ENCODE measurements around the gene EXOC3L1.

The EXOC3L1 gene

GRCh38 chr16:67190041-67190440, at the start of gene EXOC3L1:
Gene EXOC3L1, minus strand, starts transcription at chr16:67190136. Its CDS starts 460 bp downstream, at chr16:67189676.
- DNase-seq (ENCODE audit: low read depth, low spot score) = no peak
- peaks cover 2% of the 10 kb centered on the region; the same call in 1 of the 2 replicates for H3K27me3 ChIP-seq (ENCODE audit: control insufficient read depth, insufficient read depth, low read length)
- peaks cover 5% of the 10 kb centered on the region for H3K4me1 ChIP-seq (ENCODE audit: control insufficient read depth, insufficient read depth, low read length)
- H3K36me3 ChIP-seq (ENCODE audit: control insufficient read depth, insufficient read depth, low read length) = peaks cover 6% of the 10 kb centered on the region; the same call in 1 of the 2 replicates
- H3K9me3 ChIP-seq (ENCODE audit: control insufficient read depth, insufficient read depth, low read length) = no peaks in the 10 kb centered on the region
- H3K27ac ChIP-seq (ENCODE audit: low read length) = no peak within 1 kb of the TSS
- WGBS (ENCODE audit: insufficient coverage, insufficient read length) = no CpG with 5 or more reads among the region's 6 CpGs
- no peak within 1 kb of the TSS for H3K4me3 ChIP-seq (ENCODE audit: low read length)

GRCh38 chr16:67238806-67239470, 49.0 kb upstream of the EXOC3L1 start:
- no peak overlapping the region for H3K27ac ChIP-seq (ENCODE audit: low read length)
- no peaks in the 10 kb centered on the region for H3K27me3 ChIP-seq (ENCODE audit: control insufficient read depth, insufficient read depth, low read length)
- no CpG with 5 or more reads among the region's 9 CpGs for WGBS (ENCODE audit: insufficient coverage, insufficient read length)
- DNase-seq (ENCODE audit: low read depth, low spot score) = no peak
- H3K36me3 ChIP-seq (ENCODE audit: control insufficient read depth, insufficient read depth, low read length) = peaks cover 20% of the 10 kb centered on the region
- H3K4me1 ChIP-seq (ENCODE audit: control insufficient read depth, insufficient read depth, low read length) = peaks cover 6% of the 10 kb centered on the region; the same call in 1 of the 2 replicates
- no peaks in the 10 kb centered on the region for H3K9me3 ChIP-seq (ENCODE audit: control insufficient read depth, insufficient read depth, low read length)
- H3K4me3 ChIP-seq (ENCODE audit: low read length) = no peak overlapping the region

- DNase-seq (ENCODE audit: low read depth, low spot score) = no peak
- no CpG with 5 or more reads among the region's 3 CpGs for WGBS (ENCODE audit: insufficient coverage, insufficient read length)
- no peak overlapping the region for H3K27ac ChIP-seq (ENCODE audit: low read length)
- H3K27me3 ChIP-seq (ENCODE audit: control insufficient read depth, insufficient read depth, low read length) = no peaks in the 10 kb centered on the region
- peaks cover 20% of the 10 kb centered on the region for H3K36me3 ChIP-seq (ENCODE audit: control insufficient read depth, insufficient read depth, low read length)
- peaks cover 6% of the 10 kb centered on the region; the same call in 1 of the 2 replicates for H3K4me1 ChIP-seq (ENCODE audit: control insufficient read depth, insufficient read depth, low read length)
- H3K9me3 ChIP-seq (ENCODE audit: control insufficient read depth, insufficient read depth, low read length) = no peaks in the 10 kb centered on the region
- H3K4me3 ChIP-seq (ENCODE audit: low read length) = no peak overlapping the region
Observed at GRCh38 chr16:67238278-67238575, 48.3 kb upstream of the EXOC3L1 start.

- Histone ChIP-seq H3K4me1 (ENCODE audit: control insufficient read depth, insufficient read depth, low read length) (peaks cover 6% of the 10 kb centered on the region; the same call in 1 of the 2 replicates), H3K4me3 (ENCODE audit: low read length) (no peak overlapping the region), H3K9me3 (ENCODE audit: control insufficient read depth, insufficient read depth, low read length) (no peaks in the 10 kb centered on the region), H3K27me3 (ENCODE audit: control insufficient read depth, insufficient read depth, low read length) (no peaks in the 10 kb centered on the region), H3K27ac (ENCODE audit: low read length) (no peak overlapping the region), H3K36me3 (ENCODE audit: control insufficient read depth, insufficient read depth, low read length) (peaks cover 20% of the 10 kb centered on the region)
- no CpG with 5 or more reads among the region's 16 CpGs for WGBS (ENCODE audit: insufficient coverage, insufficient read length)
- DNase-seq (ENCODE audit: low read depth, low spot score) = no peak
Observed at GRCh38 chr16:67237396-67238277, 47.7 kb upstream of the EXOC3L1 start.

- Histone ChIP-seq H3K36me3 (ENCODE audit: control insufficient read depth, insufficient read depth, low read length) (peaks cover 23% of the 10 kb centered on the region), H3K27ac (ENCODE audit: low read length) (no peak overlapping the region)
- DNase-seq (ENCODE audit: low read depth, low spot score) = no peak
Observed at GRCh38 chr16:67236563-67237395, 46.8 kb upstream of the EXOC3L1 start.

GRCh38 chr16:67235816-67236562, 46.1 kb upstream of the EXOC3L1 start:
- Histone ChIP-seq H3K9me3 (ENCODE audit: control insufficient read depth, insufficient read depth, low read length) (no peaks in the 10 kb centered on the region), H3K27me3 (ENCODE audit: control insufficient read depth, insufficient read depth, low read length) (no peaks in the 10 kb centered on the region), H3K4me3 (ENCODE audit: low read length) (no peak overlapping the region), H3K36me3 (ENCODE audit: control insufficient read depth, insufficient read depth, low read length) (peaks cover 30% of the 10 kb centered on the region), H3K27ac (ENCODE audit: low read length) (no peak overlapping the region), H3K4me1 (ENCODE audit: control insufficient read depth, insufficient read depth, low read length) (peaks cover 2% of the 10 kb centered on the region; the same call in 1 of the 2 replicates)
- no CpG with 5 or more reads among the region's 17 CpGs for WGBS (ENCODE audit: insufficient coverage, insufficient read length)
- DNase-seq (ENCODE audit: low read depth, low spot score) = no peak

More at GRCh38 chr16:67236563-67237395, 46.8 kb upstream of the EXOC3L1 start:
- no CpG with 5 or more reads among the region's 50 CpGs for WGBS (ENCODE audit: insufficient coverage, insufficient read length)
- Histone ChIP-seq H3K4me3 (ENCODE audit: low read length) (no peak overlapping the region), H3K27me3 (ENCODE audit: control insufficient read depth, insufficient read depth, low read length) (no peaks in the 10 kb centered on the region), H3K9me3 (ENCODE audit: control insufficient read depth, insufficient read depth, low read length) (no peaks in the 10 kb centered on the region), H3K4me1 (ENCODE audit: control insufficient read depth, insufficient read depth, low read length) (peaks cover 6% of the 10 kb centered on the region; the same call in 1 of the 2 replicates)

- H3K27ac ChIP-seq (ENCODE audit: low read length) = no peak overlapping the region
- H3K27me3 ChIP-seq (ENCODE audit: control insufficient read depth, insufficient read depth, low read length) = no peaks in the 10 kb centered on the region
- H3K36me3 ChIP-seq (ENCODE audit: control insufficient read depth, insufficient read depth, low read length) = peaks cover 48% of the 10 kb centered on the region
- no peak overlapping the region for H3K4me3 ChIP-seq (ENCODE audit: low read length)
- no peak for DNase-seq (ENCODE audit: low read depth, low spot score)
- peaks cover 2% of the 10 kb centered on the region; the same call in 1 of the 2 replicates for H3K4me1 ChIP-seq (ENCODE audit: control insufficient read depth, insufficient read depth, low read length)
- no CpG with 5 or more reads among the region's 10 CpGs for WGBS (ENCODE audit: insufficient coverage, insufficient read length)
- H3K9me3 ChIP-seq (ENCODE audit: control insufficient read depth, insufficient read depth, low read length) = no peaks in the 10 kb centered on the region
Observed at GRCh38 chr16:67234180-67234597, 44.3 kb upstream of the EXOC3L1 start.

- no peak for DNase-seq (ENCODE audit: low read depth, low spot score)
- Histone ChIP-seq H3K9me3 (ENCODE audit: control insufficient read depth, insufficient read depth, low read length) (no peaks in the 10 kb centered on the region), H3K27me3 (ENCODE audit: control insufficient read depth, insufficient read depth, low read length) (no peaks in the 10 kb centered on the region), H3K36me3 (ENCODE audit: control insufficient read depth, insufficient read depth, low read length) (peaks cover 50% of the 10 kb centered on the region), H3K4me1 (ENCODE audit: control insufficient read depth, insufficient read depth, low read length) (peaks cover 2% of the 10 kb centered on the region; the same call in 1 of the 2 replicates), H3K4me3 (ENCODE audit: low read length) (no peak overlapping the region), H3K27ac (ENCODE audit: low read length) (no peak overlapping the region)
- WGBS (ENCODE audit: insufficient coverage, insufficient read length) = no CpG with 5 or more reads among the region's 7 CpGs
Observed at GRCh38 chr16:67233596-67233995, 43.7 kb upstream of the EXOC3L1 start.

- Histone ChIP-seq H3K4me1 (ENCODE audit: control insufficient read depth, insufficient read depth, low read length) (no peaks in the 10 kb centered on the region; the same call in 1 of the 2 replicates), H3K4me3 (ENCODE audit: low read length) (no peak overlapping the region), H3K9me3 (ENCODE audit: control insufficient read depth, insufficient read depth, low read length) (no peaks in the 10 kb centered on the region), H3K27ac (ENCODE audit: low read length) (no peak overlapping the region), H3K36me3 (ENCODE audit: control insufficient read depth, insufficient read depth, low read length) (peaks cover 36% of the 10 kb centered on the region), H3K27me3 (ENCODE audit: control insufficient read depth, insufficient read depth, low read length) (no peaks in the 10 kb centered on the region)
- WGBS (ENCODE audit: insufficient coverage, insufficient read length) = no CpG with 5 or more reads among the region's 12 CpGs
- DNase-seq (ENCODE audit: low read depth, low spot score) = no peak
Observed at GRCh38 chr16:67230809-67231660, 41.1 kb upstream of the EXOC3L1 start.

Measured in iPS DF 6.9 (cell line).